Immature natural killer cell (primary cell): ENCODE results near the gene FBXO10. TPM values are rescaled to one million over a fixed set of nuclear protein-coding genes. Genes with fewer than 3 reads are reported as not detected.
"Not testable (repeated sequence)": the region's sequence is repeated elsewhere in the genome, so short reads cannot be mapped to it uniquely, and the experiment has no call there.

Experiments used
- DNase-seq, 3 donors: peaks; one replicate each; pipeline ENCODE4 v3.0.0; 2022; ENCODE audit warnings: mixed read lengths in 1 of 3
- H3K27ac Mint-ChIP-seq, 6 donors: one replicate each; pipeline ENCODE4 v1.8.0; 2020; ENCODE audit warnings: mixed read lengths in 6 of 6, mild to moderate bottlenecking in 5 of 6, inconsistent platforms in 4 of 6, moderate library complexity in 3 of 6
- H3K27me3 Mint-ChIP-seq, 3 donors: one replicate each; pipeline ENCODE4 v1.8.0; 2020 to 2021; ENCODE audit warnings: low read depth in 3 of 3, mild to moderate bottlenecking in 3 of 3, mixed read lengths in 3 of 3, moderate library complexity in 3 of 3, inconsistent platforms in 1 of 3
- H3K36me3 Mint-ChIP-seq, 3 donors: one replicate each; pipeline ENCODE4 v1.8.0; 2020; ENCODE audit warnings: mixed read lengths in 3 of 3, inconsistent platforms in 2 of 3, mild to moderate bottlenecking in 2 of 3
- H3K4me1 Mint-ChIP-seq, 2 donors: one replicate each; pipeline ENCODE4 v1.8.0; 2020; ENCODE audit warnings: inconsistent platforms in 2 of 2, mild to moderate bottlenecking in 2 of 2, mixed read lengths in 2 of 2, moderate library complexity in 1 of 2
- H3K4me3 Mint-ChIP-seq, 5 donors: one replicate each; pipeline ENCODE4 v1.8.0; 2020; ENCODE audit warnings: mild to moderate bottlenecking in 5 of 5, mixed read lengths in 5 of 5, inconsistent platforms in 3 of 5, moderate library complexity in 3 of 5
- H3K9me3 Mint-ChIP-seq, 6 donors: one replicate each; pipeline ENCODE4 v1.8.0; 2020; ENCODE audit warnings: mild to moderate bottlenecking in 6 of 6, mixed read lengths in 6 of 6, inconsistent platforms in 4 of 6, moderate library complexity in 3 of 6
- polyA plus RNA-seq, 3 donors: library from polyadenylated mRNA; unstranded; fragments of 300-500 nt; fragmentation: Illumina TruSeq; gene quantifications; one replicate each; pipeline ENCODE4 v1.2.3, GENCODE V29; 2021

The FBXO10 gene
- polyA plus RNA-seq, 3 donors from 2014 or later = 0.49 to 1.1 TPM; not detected in 1

- Mint-ChIP-seq H3K36me3 (peaks cover 0 to 7% (median 5%) of the 10 kb centered on the region in 3 donors), H3K4me3 (no peak overlapping the region), H3K27ac (no peak overlapping the region), H3K9me3 (no peaks in the 10 kb centered on the region), H3K27me3 (peaks cover 0 to 3% (median 0%) of the 10 kb centered on the region in 3 donors), H3K4me1 (peaks cover 0 to 8% of the 10 kb centered on the region in 2 donors)
- DNase-seq = no peak
These were observed 41.8 kb downstream of the FBXO10 start for GRCh38 chr9:37534412-37534811.

GRCh38 chr9:37531699-37532098 is 44.5 kb downstream of the FBXO10 start:
- DNase-seq = no peak
- Mint-ChIP-seq H3K27ac (peak overlapping the region in 4 of 6 donors; percentile 15 to 63 (median 42)), H3K9me3 (no peaks in the 10 kb centered on the region), H3K36me3 (peaks cover 0 to 18% (median 4%) of the 10 kb centered on the region in 3 donors), H3K4me3 (peak overlapping the region in 2 of 5 donors; percentile 21), H3K4me1 (peaks cover 0 to 8% of the 10 kb centered on the region in 2 donors), H3K27me3 (peaks cover 0 to 3% (median 0%) of the 10 kb centered on the region in 3 donors)

- no peak for DNase-seq
- Mint-ChIP-seq H3K4me3 (no peak overlapping the region), H3K27ac (peak overlapping the region in 1 of 6 donors; percentile 36)
These were observed 47.3 kb downstream of the FBXO10 start for GRCh38 chr9:37528652-37529471.

GRCh38 chr9:37523916-37524315 is 52.3 kb downstream of the FBXO10 start:
- no peak for DNase-seq
- peaks cover 0 to 3% (median 1%) of the 10 kb centered on the region in 3 donors for H3K27me3 Mint-ChIP-seq
- peaks cover 0 to 2% of the 10 kb centered on the region in 2 donors for H3K4me1 Mint-ChIP-seq
- H3K36me3 Mint-ChIP-seq = peaks cover 5 to 45% (median 13%) of the 10 kb centered on the region in 3 donors
- H3K4me3 Mint-ChIP-seq = no peak overlapping the region
- no peaks in the 10 kb centered on the region for H3K9me3 Mint-ChIP-seq
- H3K27ac Mint-ChIP-seq = peak overlapping the region in 2 of 6 donors; percentile 37 to 43

More at GRCh38 chr9:37528652-37529471, 47.3 kb downstream of the FBXO10 start:
- Mint-ChIP-seq H3K9me3 (no peaks in the 10 kb centered on the region), H3K27me3 (peaks cover 0 to 4% (median 0%) of the 10 kb centered on the region in 3 donors), H3K4me1 (peaks cover 0 to 8% of the 10 kb centered on the region in 2 donors), H3K36me3 (peaks cover 0 to 27% (median 0%) of the 10 kb centered on the region in 3 donors)

GRCh38 chr9:37522971-37523370 is 53.2 kb downstream of the FBXO10 start:
- no peaks in the 10 kb centered on the region for H3K9me3 Mint-ChIP-seq
- H3K27ac Mint-ChIP-seq = peak overlapping the region in 1 of 6 donors; percentile 14
- peaks cover 0 to 2% of the 10 kb centered on the region in 2 donors for H3K4me1 Mint-ChIP-seq
- H3K36me3 Mint-ChIP-seq = peaks cover 5 to 35% (median 13%) of the 10 kb centered on the region in 3 donors
- no peak overlapping the region for H3K4me3 Mint-ChIP-seq
- H3K27me3 Mint-ChIP-seq = peaks cover 0 to 5% (median 1%) of the 10 kb centered on the region in 3 donors
- DNase-seq = no peak

- DNase-seq = no peak
- no peaks in the 10 kb centered on the region for H3K9me3 Mint-ChIP-seq
- peaks cover 0 to 2% of the 10 kb centered on the region in 2 donors for H3K4me1 Mint-ChIP-seq
- H3K27me3 Mint-ChIP-seq = peaks cover 0 to 5% (median 1%) of the 10 kb centered on the region in 3 donors
- H3K4me3 Mint-ChIP-seq = no peak overlapping the region
- peaks cover 13 to 33% (median 14%) of the 10 kb centered on the region in 3 donors for H3K36me3 Mint-ChIP-seq
- H3K27ac Mint-ChIP-seq = peak overlapping the region in 1 of 6 donors; percentile 34
These were observed 55.1 kb downstream of the FBXO10 start for GRCh38 chr9:37521111-37521510.

GRCh38 chr9:37520641-37521040 is 55.5 kb downstream of the FBXO10 start:
- H3K27ac Mint-ChIP-seq = peak overlapping the region in 2 of 6 donors; percentile 34 to 56
- H3K4me1 Mint-ChIP-seq = peaks cover 0 to 2% of the 10 kb centered on the region in 2 donors
- no peak overlapping the region for H3K4me3 Mint-ChIP-seq
- no peaks in the 10 kb centered on the region for H3K9me3 Mint-ChIP-seq
- H3K27me3 Mint-ChIP-seq = peaks cover 0 to 5% (median 1%) of the 10 kb centered on the region in 3 donors
- peaks cover 13 to 33% (median 17%) of the 10 kb centered on the region in 3 donors for H3K36me3 Mint-ChIP-seq
- DNase-seq = no peak

GRCh38 chr9:37517923-37518322 is 58.3 kb downstream of the FBXO10 start:
- peaks cover 17 to 20% of the 10 kb centered on the region in 2 donors for H3K4me1 Mint-ChIP-seq
- no peak overlapping the region for H3K4me3 Mint-ChIP-seq

GRCh38 chr9:37515620-37516258 is 60.4 kb downstream of the FBXO10 start:
- Mint-ChIP-seq H3K27me3 (peaks cover 7 to 14% (median 9%) of the 10 kb centered on the region in 3 donors), H3K36me3 (peaks cover 6 to 22% (median 18%) of the 10 kb centered on the region in 3 donors), H3K4me3 (no peak overlapping the region), H3K9me3 (no peaks in the 10 kb centered on the region), H3K4me1 (peaks cover 32 to 38% of the 10 kb centered on the region in 2 donors), H3K27ac (peak overlapping the region in 1 of 6 donors; percentile 25)
- no peak for DNase-seq

More at GRCh38 chr9:37517923-37518322, 58.3 kb downstream of the FBXO10 start:
- Mint-ChIP-seq H3K27ac (no peak overlapping the region), H3K27me3 (peaks cover 0 to 9% (median 2%) of the 10 kb centered on the region in 3 donors), H3K9me3 (no peaks in the 10 kb centered on the region), H3K36me3 (peaks cover 13 to 33% (median 20%) of the 10 kb centered on the region in 3 donors)
- DNase-seq = no peak

- H3K27ac Mint-ChIP-seq = peak overlapping the region in 4 of 6 donors; percentile 18 to 45 (median 34)
- H3K9me3 Mint-ChIP-seq = no peaks in the 10 kb centered on the region
- peaks cover 0 to 19% (median 15%) of the 10 kb centered on the region in 3 donors for H3K36me3 Mint-ChIP-seq
- peaks cover 31 to 38% of the 10 kb centered on the region in 2 donors for H3K4me1 Mint-ChIP-seq
- no peak for DNase-seq
- H3K27me3 Mint-ChIP-seq = peaks cover 7 to 14% (median 9%) of the 10 kb centered on the region in 3 donors
- no peak overlapping the region for H3K4me3 Mint-ChIP-seq
These were observed 61.2 kb downstream of the FBXO10 start for GRCh38 chr9:37514999-37515398.

- Mint-ChIP-seq H3K36me3 (peaks cover 0 to 19% (median 15%) of the 10 kb centered on the region in 3 donors), H3K27ac (peak overlapping the region in 1 of 6 donors; percentile 60)
These were observed 61.8 kb downstream of the FBXO10 start for GRCh38 chr9:37514415-37514814.

GRCh38 chr9:37512437-37512836 is 63.7 kb downstream of the FBXO10 start:
- Mint-ChIP-seq H3K27me3 (peaks cover 8 to 11% (median 9%) of the 10 kb centered on the region in 3 donors), H3K27ac (peak overlapping the region; percentile 51 to 92 (median 86)), H3K9me3 (no peaks in the 10 kb centered on the region), H3K4me3 (peak overlapping the region; percentile 45 to 82 (median 62)), H3K36me3 (peaks cover 4 to 21% (median 14%) of the 10 kb centered on the region in 3 donors), H3K4me1 (peaks cover 45 to 59% of the 10 kb centered on the region in 2 donors)
- DNase-seq = peak; percentile 84 to 89 (median 87)

More at GRCh38 chr9:37514415-37514814, 61.8 kb downstream of the FBXO10 start:
- not testable (repeated sequence) for H3K9me3 Mint-ChIP-seq, DNase-seq, H3K4me3 Mint-ChIP-seq
- Mint-ChIP-seq H3K4me1 (peaks cover 31 to 39% of the 10 kb centered on the region in 2 donors), H3K27me3 (peaks cover 7 to 14% (median 9%) of the 10 kb centered on the region in 3 donors)
